GM12878 (cell line): ENCODE results near the gene ELMO2. TPM values are rescaled to one million over a fixed set of nuclear protein-coding genes. Genes with fewer than 3 reads are reported as not detected.

ENCODE experiments used
- ATAC-seq: fragments of 200-7000 bp; cut with Tn5 transposase; 3 replicates; pipeline ENCODE4 v1.9.1; 2020; ENCODE audit warnings: mild to moderate bottlenecking, moderate library complexity
- BruUV-seq: library from RNA; stranded (reverse); fragments of 400-500 nt; replicated peaks from 2 replicates; lab custom pipeline; 2021; lab: Mats Ljungman, UMichigan
- CTCF ChIA-PET: fragments of 300-600 bp; sonication (Branson Sonifier 250); formaldehyde crosslinking; extraction: SDS; loops from one replicate; lab custom pipeline; 2021; ENCODE audit warnings: inconsistent platforms; lab: Yijun Ruan, JAX
- POLR2A ChIA-PET: fragments of 350-600 bp; formaldehyde crosslinking; extraction: SDS; loops from one replicate; lab custom pipeline; 2021; ENCODE audit warnings: inconsistent platforms; lab: Charles Lee
- RAD21 ChIA-PET: fragments of 300-600 bp; sonication (Branson Sonifier 250); formaldehyde crosslinking; loops from one replicate; lab custom pipeline; 2023; ENCODE audit warnings: antibody characterized with exemption; ENCODE audit not compliant: unreplicated experiment; lab: Charles Lee
- SMC1A ChIA-PET: fragments of 300-600 bp; sonication (Branson Sonifier 250); formaldehyde crosslinking; loops from one replicate; lab custom pipeline; 2023; ENCODE audit not compliant: unreplicated experiment, uncharacterized antibody; lab: Charles Lee
- DNase-seq: peaks from one replicate; pipeline ENCODE4 v3.0.0-alpha.2; 2011; ENCODE audit warnings: low read depth, low spot score
- FAIRE-seq: peaks from 3 replicates; lab custom pipeline; 2011; peaks lifted over from hg19 to GRCh38; lab: Jason Lieb, UNC
- H2AFZ ChIP-seq: 2 replicates; pipeline ENCODE4 v1.6.0; 2011; ENCODE audit warnings: low read depth, low read length, control low read depth; ENCODE audit not compliant: control insufficient read depth
- H3K27ac ChIP-seq: 2 replicates; pipeline ENCODE4 v1.5.1; 2011; ENCODE audit warnings: control low read depth; ENCODE audit not compliant: control insufficient read depth, insufficient read depth
- H3K27me3 ChIP-seq, 2 experiments: replicated peaks in 1 of 2; 2 replicates each; pipeline versions ENCODE4 v1.6.0 to v1.6.1; 2011; ENCODE audit warnings: low read length in 1 of 2; ENCODE audit not compliant: control insufficient read depth in 2 of 2, insufficient read depth in 2 of 2
- H3K36me3 ChIP-seq, 2 experiments: 2 replicates each; pipeline ENCODE4 v1.5.1; 2011; ENCODE audit warnings: low read length in 1 of 2; ENCODE audit not compliant: control insufficient read depth in 2 of 2, insufficient read depth in 2 of 2
- H3K4me1 ChIP-seq: 2 replicates; pipeline ENCODE4 v1.6.1; 2011; ENCODE audit warnings: mild to moderate bottlenecking, low read length, moderate library complexity, mixed read lengths; ENCODE audit not compliant: control insufficient read depth, insufficient read depth
- H3K4me2 ChIP-seq: 2 replicates; pipeline ENCODE4 v1.6.0; 2011; ENCODE audit warnings: control low read depth; ENCODE audit not compliant: control insufficient read depth, insufficient read depth
- H3K4me3 ChIP-seq: fragments of 200-600 bp; sonication (generic); 2 replicates; pipeline ENCODE4 v1.5.1; 2016
- H3K79me2 ChIP-seq: 2 replicates; pipeline ENCODE4 v1.6.0; 2011; ENCODE audit warnings: low read length; ENCODE audit not compliant: control insufficient read depth, insufficient read depth
- H3K9ac ChIP-seq: 2 replicates; pipeline ENCODE4 v1.8.0; 2011; ENCODE audit warnings: low read length, control low read depth, mixed read lengths; ENCODE audit not compliant: control insufficient read depth, insufficient read depth
- H3K9me3 ChIP-seq: replicated peaks from 3 replicates; pipeline ENCODE4 v1.5.1; 2011; ENCODE audit warnings: mild to moderate bottlenecking, low read length; ENCODE audit not compliant: control insufficient read depth, insufficient read depth
- H4K20me1 ChIP-seq: 2 replicates; pipeline ENCODE4 v1.6.0; 2011; ENCODE audit not compliant: control insufficient read depth, insufficient read depth
- PAX5 ChIP-seq: IDR thresholded peaks from 2 replicates; pipeline ENCODE4 v1.6.1; 2011; ENCODE audit warnings: low read depth, low read length, borderline replicate concordance
- SUZ12 ChIP-seq: fragments of 200-600 bp; sonication (generic); IDR thresholded peaks from one replicate; pipeline ENCODE4 v1.6.1; 2018; ENCODE audit warnings: antibody characterized with exemption, mild to moderate bottlenecking; ENCODE audit not compliant: unreplicated experiment
- ZBTB11 ChIP-seq: fragments of 450-650 bp; formaldehyde crosslinking; IDR thresholded peaks from 2 replicates; pipeline ENCODE4 v1.5.0; 2022; ENCODE audit warnings: mild to moderate bottlenecking, missing genetic modification characterization
- WGBS: methylation state at CpG from one replicate; pipeline ENCODE4 v1.1.6; 2016; ENCODE audit warnings: low lambda C conversion rate; ENCODE audit not compliant: insufficient replicate concordance, insufficient coverage; ENCODE audit errors: missing lambda C conversion rate; 5-methylcytosine and 5-hydroxymethylcytosine counted together
- in situ Hi-C: fragments of 300-500 bp; cut with MboI; formaldehyde crosslinking; loops from 9 replicates; pipeline ENCODE4 v1.14.3; 2018; ENCODE audit warnings: mixed read lengths
- intact Hi-C: fragments of 100-400 bp; cut with micrococcal nuclease; formaldehyde crosslinking; loops from one replicate; pipeline ENCODE4 v1.14.2; 2022; ENCODE audit not compliant: unreplicated experiment
- polyA plus RNA-seq, 11 experiments: library from polyadenylated mRNA; depleted of rRNA in 4 of 11; unstranded in 6 of 11; stranded (reverse) in 5 of 11; fragments of >200 nt; fragmentation: Nextera tagmentation in 4 of 11; fragmentation: Illumina TruSeq in 1 of 11; extraction: Ambion mirVana in 4 of 11; extraction: Trizol in 1 of 11; gene quantifications; 1 replicate in 1 of 11; 2 replicates in 10 of 11; pipeline versions ENCODE4 v1.2.1 to v1.2.3, GENCODE V29; 2011 to 2016; ENCODE audit warnings: inconsistent platforms in 2 of 11, missing spikeins in 2 of 11, low read depth in 1 of 11
- total RNA-seq, 4 experiments: library from RNA; depleted of rRNA in 3 of 4; stranded (reverse); fragments of >200 nt in 3 of 4; fragmentation: Illumina TruSeq in 1 of 4; extraction: Trizol in 1 of 4; gene quantifications; 2 replicates each; pipeline versions ENCODE4 v1.2.1 to v1.2.3, GENCODE V29; 2013 to 2021

ELMO2 gene
- total and polyA plus RNA-seq, 10 of the 15 experiments (the other 5 are each of a cell fraction or from before 2014, with no cell fraction given), result 14.2 to 40.2 (median 37.6) TPM

GRCh38 chr20:46376196-46376785 is 30.1 kb downstream of the ELMO2 start:
- no TSS peak for BruUV-seq
- ATAC-seq, result no peak
- POLR2A ChIA-PET, result interaction anchor here (1.2 kb wide), 1 partner anchor 12 kb away, joined by 5 read pairs; no protein-coding TSS in a partner anchor
- Histone ChIP-seq H3K36me3 (peaks cover 21 to 57% of the 10 kb centered on the region in 2 experiments), H3K4me1 (peaks cover 3% of the 10 kb centered on the region; the same call in 1 of the 2 replicates), H3K9ac (no peak overlapping the region), H4K20me1 (no peaks in the 10 kb centered on the region), H3K4me3 (no peak overlapping the region), H3K4me2 (no peak overlapping the region), H2AFZ (no peak overlapping the region), H3K27me3 (no peaks in the 10 kb centered on the region), H3K9me3 (no peaks in the 10 kb centered on the region), H3K27ac (no peak overlapping the region), H3K79me2 (no peaks in the 10 kb centered on the region)
- intact Hi-C loops, result no loop called here
- DNase-seq, result no peak
- no peak for TF ChIP-seq ZBTB11 (CRISPR knock-in tag)
- WGBS, result 81% methylated on average over 4 of the region's 4 CpGs
- no peak for FAIRE-seq
- SMC1A ChIA-PET, result interaction anchor here (1.9 kb wide), 1 partner anchor 25 kb away, joined by 4 read pairs; no protein-coding TSS in a partner anchor
- CTCF ChIA-PET, result no interaction called here
- RAD21 ChIA-PET, result interaction anchor here (1.0 kb wide), 1 partner anchor 12 kb away, joined by 3 read pairs; no protein-coding TSS in a partner anchor
- in situ Hi-C loops, result no loop called here

GRCh38 chr20:46375771-46376170 is 30.6 kb downstream of the ELMO2 start:
- 53% methylated on average over 5 of the region's 5 CpGs for WGBS
- CTCF ChIA-PET, result no interaction called here

More at GRCh38 chr20:46375771-46376170, 30.6 kb downstream of the ELMO2 start:
- no peak for ATAC-seq
- no peak overlapping the region for H3K9ac ChIP-seq
- no peak overlapping the region for H2AFZ ChIP-seq
- FAIRE-seq, result no peak
- TF ChIP-seq SUZ12 (no peak), PAX5 (0 out of 2 replicates have a peak, but pooled peaks have one; percentile 42)
- TF ChIP-seq, all 136 proteins: peak for 1
- Histone ChIP-seq H3K27me3 (no peaks in the 10 kb centered on the region), H3K36me3 (peaks cover 21 to 62% of the 10 kb centered on the region in 2 experiments), H3K27ac (no peak overlapping the region), H4K20me1 (no peaks in the 10 kb centered on the region), H3K79me2 (no peaks in the 10 kb centered on the region), H3K4me3 (no peak overlapping the region), H3K9me3 (no peaks in the 10 kb centered on the region), H3K4me2 (no peak overlapping the region), H3K4me1 (peaks cover 3% of the 10 kb centered on the region; the same call in 1 of the 2 replicates)
- intact Hi-C loops, result no loop called here
- in situ Hi-C loops, result no loop called here
- SMC1A ChIA-PET, result no interaction called here
- POLR2A ChIA-PET, result interaction anchor here (1.2 kb wide), 1 partner anchor 11 kb away, joined by 5 read pairs; no protein-coding TSS in a partner anchor
- no peak for DNase-seq
- no TSS peak for BruUV-seq
- RAD21 ChIA-PET, result no interaction called here
